ENCODE measurements around the gene RAPGEF6.

Gene RAPGEF6

DNA sequence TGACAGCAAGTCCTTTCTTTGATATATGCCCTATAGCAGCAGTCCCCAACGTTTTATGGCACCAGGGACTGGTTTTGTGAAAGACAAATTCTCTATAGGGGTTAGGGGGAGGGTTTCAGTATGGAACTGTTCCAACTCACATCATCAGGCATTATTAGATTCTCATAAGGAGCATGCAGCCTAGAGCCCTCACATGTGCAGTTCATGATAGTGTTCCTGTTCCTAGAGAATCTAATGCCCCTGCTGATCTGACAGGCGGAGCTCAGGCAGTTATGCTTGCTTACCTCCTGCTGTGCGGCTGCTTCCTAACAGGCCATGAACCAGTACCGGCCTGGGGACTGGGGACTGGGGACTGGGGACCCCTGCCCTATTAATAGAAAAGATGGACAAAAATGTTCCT is 2.7 kb upstream of the RAPGEF6 start:
- DNase-seq (ENCODE audit: low read depth, low spot score): no peak
- TF ChIP-seq, protein P1, sequence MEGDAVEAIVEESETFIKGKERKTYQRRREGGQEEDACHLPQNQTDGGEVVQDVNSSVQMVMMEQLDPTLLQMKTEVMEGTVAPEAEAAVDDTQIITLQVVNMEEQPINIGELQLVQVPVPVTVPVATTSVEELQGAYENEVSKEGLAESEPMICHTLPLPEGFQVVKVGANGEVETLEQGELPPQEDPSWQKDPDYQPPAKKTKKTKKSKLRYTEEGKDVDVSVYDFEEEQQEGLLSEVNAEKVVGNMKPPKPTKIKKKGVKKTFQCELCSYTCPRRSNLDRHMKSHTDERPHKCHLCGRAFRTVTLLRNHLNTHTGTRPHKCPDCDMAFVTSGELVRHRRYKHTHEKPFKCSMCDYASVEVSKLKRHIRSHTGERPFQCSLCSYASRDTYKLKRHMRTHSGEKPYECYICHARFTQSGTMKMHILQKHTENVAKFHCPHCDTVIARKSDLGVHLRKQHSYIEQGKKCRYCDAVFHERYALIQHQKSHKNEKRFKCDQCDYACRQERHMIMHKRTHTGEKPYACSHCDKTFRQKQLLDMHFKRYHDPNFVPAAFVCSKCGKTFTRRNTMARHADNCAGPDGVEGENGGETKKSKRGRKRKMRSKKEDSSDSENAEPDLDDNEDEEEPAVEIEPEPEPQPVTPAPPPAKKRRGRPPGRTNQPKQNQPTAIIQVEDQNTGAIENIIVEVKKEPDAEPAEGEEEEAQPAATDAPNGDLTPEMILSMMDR (IDR thresholded peaks at IDR 0.05; ENCODE audit: low read depth, low read length): no peak
- H3K4me3 ChIP-seq (ENCODE audit: low read depth, low read length): no peak overlapping the region
- in situ Hi-C loops (cut with HindIII; ENCODE audit: low sequenced_read_pairs): no loop called here

- TF ChIP-seq, protein P1 (IDR thresholded peaks at IDR 0.05; ENCODE audit: low read depth, low read length): no peak
- in situ Hi-C loops (cut with HindIII; ENCODE audit: low sequenced_read_pairs): no loop called here
- no peak for DNase-seq (ENCODE audit: low read depth, low spot score)
- peak overlapping the region; percentile 89 for H3K4me3 ChIP-seq (ENCODE audit: low read depth, low read length)
These were observed 899 bp upstream of the RAPGEF6 start for GRCh38 chr5:131635684-131636572.

DNA sequence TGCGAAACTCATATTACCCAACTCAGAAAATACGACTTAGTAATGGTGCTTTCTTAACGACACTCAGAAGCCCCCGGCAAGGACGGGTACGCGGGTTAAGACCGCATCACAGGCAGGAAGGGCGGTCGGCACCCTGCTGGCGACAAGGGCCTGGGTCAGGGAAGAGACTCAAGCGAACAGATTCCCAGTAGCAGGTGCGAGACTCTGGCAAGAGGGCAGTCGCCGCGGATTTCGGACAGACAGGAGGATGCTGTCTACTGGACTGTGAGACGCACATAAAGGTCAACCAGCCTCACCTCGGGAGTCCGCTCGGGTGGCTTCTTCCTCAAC is 398 bp downstream of the RAPGEF6 start:
- TF ChIP-seq, protein P1 (IDR thresholded peaks at IDR 0.05; ENCODE audit: low read depth, low read length): no peak
- in situ Hi-C loops (cut with HindIII; ENCODE audit: low sequenced_read_pairs): no loop called here
- peak overlapping the region; percentile 89 for H3K4me3 ChIP-seq (ENCODE audit: low read depth, low read length)
- peak; percentile 56 for DNase-seq (ENCODE audit: low read depth, low spot score)

GRCh38 chr5:131634238-131634637 is 791 bp downstream of the RAPGEF6 start:
- peak overlapping the region; percentile 89 for H3K4me3 ChIP-seq (ENCODE audit: low read depth, low read length)
- in situ Hi-C loops (cut with HindIII; ENCODE audit: low sequenced_read_pairs): no loop called here
- DNase-seq (ENCODE audit: low read depth, low spot score): no peak
- TF ChIP-seq, protein P1 (IDR thresholded peaks at IDR 0.05; ENCODE audit: low read depth, low read length): no peak

GRCh38 chr5:131633830-131634229 is 1.2 kb downstream of the RAPGEF6 start:
- DNase-seq (ENCODE audit: low read depth, low spot score): no peak
- TF ChIP-seq, protein P1 (IDR thresholded peaks at IDR 0.05; ENCODE audit: low read depth, low read length): no peak
- H3K4me3 ChIP-seq (ENCODE audit: low read depth, low read length): peak overlapping the region; percentile 89
- in situ Hi-C loops (cut with HindIII; ENCODE audit: low sequenced_read_pairs): no loop called here

DNA sequence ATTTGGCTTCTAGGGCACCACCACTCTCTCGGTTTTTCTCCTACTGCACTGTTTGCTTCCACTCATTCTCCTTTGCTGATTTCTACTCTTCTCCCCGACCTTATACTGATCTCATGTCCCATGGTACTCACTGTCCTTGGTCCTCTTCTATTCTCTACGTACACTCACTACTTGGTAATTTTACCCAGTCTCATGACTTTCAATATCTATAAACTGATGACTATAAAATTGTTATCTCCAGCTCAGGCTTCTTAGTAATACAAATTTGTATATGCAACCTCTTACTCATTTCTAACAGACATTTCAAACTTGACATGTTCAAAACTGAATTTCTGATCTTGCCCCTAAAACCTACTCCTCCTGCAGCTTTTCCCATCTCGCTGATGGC is 4.1 kb downstream of the RAPGEF6 start:
- TF ChIP-seq, protein P1 (IDR thresholded peaks at IDR 0.05; ENCODE audit: low read depth, low read length): no peak
- in situ Hi-C loops (cut with HindIII; ENCODE audit: low sequenced_read_pairs): no loop called here
- H3K4me3 ChIP-seq (ENCODE audit: low read depth, low read length): no peak overlapping the region
- DNase-seq (ENCODE audit: low read depth, low spot score): no peak
